ENCODE measurements around the gene PLA2G4F. TPM values are rescaled to one million over a fixed set of nuclear protein-coding genes. Genes with fewer than 3 reads are reported as not detected.

Gene PLA2G4F
- polyA plus RNA-seq, 1 experiment, result not detected

- TF ChIP-seq CTCF (IDR thresholded peaks at IDR 0.05; ENCODE audit: insufficient read depth, low read depth, low read length), result no peak
- Histone ChIP-seq H3K4me3 (ENCODE audit: low read depth, low read length) (no peak overlapping the region), H3K36me3 (ENCODE audit: control insufficient read depth, insufficient read depth, low read length) (peaks cover 1% of the 10 kb centered on the region; the same call in 1 of the 2 replicates), H3K27me3 (ENCODE audit: control insufficient read depth, insufficient read depth, low read length) (no peaks in the 10 kb centered on the region)
- CTCF ChIA-PET, result no interaction called here
- POLR2A ChIA-PET, result interaction anchor here (0.6 to 0.7 kb wide), 2 partner anchors 72 to 538 kb away, joined by 3 read pairs; partner anchors contain the start of gene MGA
- DNase-seq (ENCODE audit: low read depth), result no peak
These were observed 42.1 kb upstream of the PLA2G4F start for GRCh38 chr15:42198516-42198915.

GRCh38 chr15:42194513-42194912, 38.1 kb upstream of the PLA2G4F start:
- Histone ChIP-seq H3K36me3 (ENCODE audit: control insufficient read depth, insufficient read depth, low read length) (peaks cover 5% of the 10 kb centered on the region), H3K27me3 (ENCODE audit: control insufficient read depth, insufficient read depth, low read length) (no peaks in the 10 kb centered on the region), H3K4me3 (ENCODE audit: low read depth, low read length) (no peak overlapping the region)
- ChIA-PET POLR2A (no interaction called here), CTCF (interaction anchor here (0.6 kb wide), 1 partner anchor 1091 kb away, joined by 3 read pairs; no protein-coding TSS in a partner anchor)
- TF ChIP-seq CTCF (IDR thresholded peaks at IDR 0.05; ENCODE audit: insufficient read depth, low read depth, low read length), result no peak
- no peak for DNase-seq (ENCODE audit: low read depth)

GRCh38 chr15:42193383-42193782, 36.9 kb upstream of the PLA2G4F start:
- TF ChIP-seq CTCF (IDR thresholded peaks at IDR 0.05; ENCODE audit: insufficient read depth, low read depth, low read length), result no peak
- POLR2A ChIA-PET, result no interaction called here
- Histone ChIP-seq H3K4me3 (ENCODE audit: low read depth, low read length) (no peak overlapping the region), H3K27me3 (ENCODE audit: control insufficient read depth, insufficient read depth, low read length) (no peaks in the 10 kb centered on the region), H3K36me3 (ENCODE audit: control insufficient read depth, insufficient read depth, low read length) (peaks cover 6% of the 10 kb centered on the region)
- CTCF ChIA-PET, result no interaction called here
- DNase-seq (ENCODE audit: low read depth), result no peak

- peaks cover 12% of the 10 kb centered on the region for H3K36me3 ChIP-seq (ENCODE audit: control insufficient read depth, insufficient read depth, low read length)
- TF ChIP-seq CTCF (IDR thresholded peaks at IDR 0.05; ENCODE audit: insufficient read depth, low read depth, low read length), result no peak
- no peak overlapping the region for H3K4me3 ChIP-seq (ENCODE audit: low read depth, low read length)
- CTCF ChIA-PET, result no interaction called here
- DNase-seq (ENCODE audit: low read depth), result no peak
- H3K27me3 ChIP-seq (ENCODE audit: control insufficient read depth, insufficient read depth, low read length), result no peaks in the 10 kb centered on the region
- POLR2A ChIA-PET, result interaction anchor here (0.5 kb wide), 1 partner anchor 84 kb away, joined by 3 read pairs; no protein-coding TSS in a partner anchor
These were observed 35.3 kb upstream of the PLA2G4F start for GRCh38 chr15:42191610-42192346.

- POLR2A ChIA-PET, result no interaction called here
- no peak for DNase-seq (ENCODE audit: low read depth)
- H3K36me3 ChIP-seq (ENCODE audit: control insufficient read depth, insufficient read depth, low read length), result peaks cover 15% of the 10 kb centered on the region
- CTCF ChIA-PET, result no interaction called here
- H3K27me3 ChIP-seq (ENCODE audit: control insufficient read depth, insufficient read depth, low read length), result no peaks in the 10 kb centered on the region
- H3K4me3 ChIP-seq (ENCODE audit: low read depth, low read length), result no peak overlapping the region
- TF ChIP-seq CTCF (IDR thresholded peaks at IDR 0.05; ENCODE audit: insufficient read depth, low read depth, low read length), result no peak
These were observed 33.9 kb upstream of the PLA2G4F start for GRCh38 chr15:42190370-42190769.

Data from BJ (cell line).